HepG2 (cell line): ENCODE data around the gene GABRP. TPM values are rescaled to one million over a fixed set of nuclear protein-coding genes. Genes with fewer than 3 reads are reported as not detected.
"Not testable (repeated sequence)": the region's sequence is repeated elsewhere in the genome, so short reads cannot be mapped to it uniquely, and the experiment has no call there.

ENCODE experiments used
- ATAC-seq: fragments of 200-7000 bp; cut with Tn5 transposase; 3 replicates; pipeline ENCODE4 v1.9.1; 2020; ENCODE audit warnings: mild to moderate bottlenecking, moderate library complexity
- BruUV-seq: library from RNA; stranded (reverse); fragments of 400-500 nt; replicated peaks from 2 replicates; lab custom pipeline; 2021; lab: Mats Ljungman, UMichigan
- CTCF ChIA-PET: fragments of 300-600 bp; formaldehyde crosslinking; extraction: SDS; loops from one replicate; lab custom pipeline; 2021; ENCODE audit warnings: low total read pairs, inconsistent platforms, low intra/inter-chr PET ratio; lab: Yijun Ruan, JAX
- POLR2A ChIA-PET: fragments of 350-600 bp; sonication (Branson Sonifier 250); formaldehyde crosslinking; loops from one replicate; lab custom pipeline; 2020; ENCODE audit warnings: antibody characterized with exemption, inconsistent platforms; lab: Yijun Ruan, JAX
- DNase-seq: peaks from one replicate; pipeline ENCODE4 v3.0.0-alpha.2; 2015; ENCODE audit warnings: low spot score
- FAIRE-seq: peaks from 3 replicates; lab custom pipeline; 2011; peaks lifted over from hg19 to GRCh38; lab: Jason Lieb, UNC
- H2AFZ ChIP-seq: one replicate; pipeline ENCODE4 v1.6.1; 2011; ENCODE audit warnings: low read length, inconsistent platforms
- H3K27ac ChIP-seq: fragments of 300-600 bp; 3 replicates; pipeline ENCODE4 v1.8.0; 2011; ENCODE audit warnings: mixed run types, mild to moderate bottlenecking, mixed read lengths, low read length, inconsistent platforms; ENCODE audit not compliant: insufficient read depth; ENCODE audit errors: extremely low read length
- H3K27me3 ChIP-seq, 2 experiments: fragments of 200-600 bp in 1 of 2; 2 replicates in 1 of 2; 3 replicates in 1 of 2; pipeline versions ENCODE4 v1.6.0 to v1.8.0; 2011; ENCODE audit warnings: low read length in 2 of 2, mild to moderate bottlenecking in 2 of 2, moderate library complexity in 2 of 2, inconsistent platforms in 1 of 2; ENCODE audit not compliant: insufficient read depth in 2 of 2, control insufficient read depth in 1 of 2
- H3K36me3 ChIP-seq, 2 experiments: fragments of 200-600 bp in 1 of 2; replicated peaks in 1 of 2; 2 replicates in 1 of 2; 3 replicates in 1 of 2; pipeline versions ENCODE4 v1.5.1 to v1.8.0; 2011; ENCODE audit warnings: low read length in 2 of 2, inconsistent platforms in 1 of 2; ENCODE audit not compliant: insufficient read depth in 2 of 2, control insufficient read depth in 1 of 2
- H3K4me1 ChIP-seq: 2 replicates; pipeline ENCODE4 v1.5.1; 2012; ENCODE audit warnings: low read length, inconsistent platforms; ENCODE audit not compliant: insufficient read depth
- H3K4me2 ChIP-seq: 2 replicates; pipeline ENCODE4 v1.6.0; 2011; ENCODE audit warnings: low read depth, low read length, inconsistent platforms
- H3K4me3 ChIP-seq, 3 experiments: fragments of 200-600 bp in 1 of 3; sonication (generic), shearing (Covaris generic) in 1 of 3; replicated peaks in 1 of 3; 2 replicates each; pipeline ENCODE4 v1.5.1; 2011 to 2016; ENCODE audit warnings: low read length in 3 of 3, inconsistent platforms in 2 of 3, low read depth in 2 of 3, mild to moderate bottlenecking in 2 of 3, control low read depth in 1 of 3, mixed read lengths in 1 of 3; ENCODE audit not compliant: insufficient read depth in 1 of 3
- H3K79me2 ChIP-seq: one replicate; pipeline ENCODE4 v1.6.1; 2011; ENCODE audit warnings: low read length, inconsistent platforms; ENCODE audit not compliant: insufficient read depth
- H3K9ac ChIP-seq: 2 replicates; pipeline ENCODE4 v1.6.0; 2011; ENCODE audit warnings: mild to moderate bottlenecking, low read depth, low read length, inconsistent platforms; ENCODE audit not compliant: insufficient read depth
- H3K9me3 ChIP-seq: 2 replicates; pipeline ENCODE4 v1.5.1; 2012; ENCODE audit warnings: mild to moderate bottlenecking, low read length
- H4K20me1 ChIP-seq: 2 replicates; pipeline ENCODE4 v1.6.0; 2011; ENCODE audit warnings: inconsistent platforms, mild to moderate bottlenecking, low read length, moderate library complexity; ENCODE audit not compliant: insufficient read depth
- FOXP4 ChIP-seq: sonication (generic); formaldehyde crosslinking; IDR thresholded peaks from 2 replicates; pipeline ENCODE4 v1.4.0; 2020; ENCODE audit warnings: missing genetic modification reagents
- IRF2 ChIP-seq: IDR thresholded peaks from 2 replicates; pipeline ENCODE4 v1.6.1; 2018; ENCODE audit warnings: missing genetic modification reagents, missing compliant biosample characterization
- NFAT5 ChIP-seq: sonication (generic); formaldehyde crosslinking; IDR thresholded peaks from 2 replicates; pipeline ENCODE4 v1.4.0; 2020; ENCODE audit warnings: missing genetic modification reagents
- ZNF207 ChIP-seq: fragments of 450-650 bp; IDR thresholded peaks from 2 replicates; pipeline ENCODE4 v1.6.1; 2016; ENCODE audit warnings: antibody characterized with exemption, borderline replicate concordance
- ZNF501 ChIP-seq: sonication (generic); formaldehyde crosslinking; IDR thresholded peaks from 2 replicates; pipeline ENCODE4 v1.5.1; 2020; ENCODE audit warnings: mild to moderate bottlenecking, moderate library complexity, missing genetic modification reagents
- ZNF773 ChIP-seq: sonication (generic); formaldehyde crosslinking; IDR thresholded peaks from 2 replicates; pipeline ENCODE4 v1.4.0; 2020; ENCODE audit warnings: missing genetic modification reagents, borderline replicate concordance
- WGBS: methylation state at CpG from one replicate; pipeline ENCODE4 v1.1.6; 2017; ENCODE audit warnings: low lambda C conversion rate; 5-methylcytosine and 5-hydroxymethylcytosine counted together
- in situ Hi-C: cut with HindIII; loops from 2 replicates; pipeline ENCODE4 v1.10.0; 2017; ENCODE audit warnings: low pct_unique_long_range_greater_than_20kb; ENCODE audit not compliant: extremely low pct_ligation_motif_present
- intact Hi-C: fragments of 100-400 bp; cut with micrococcal nuclease; formaldehyde crosslinking; loops from one replicate; pipeline ENCODE4 v1.10.0; 2022; ENCODE audit not compliant: unreplicated experiment
- polyA plus RNA-seq, 8 experiments: library from polyadenylated mRNA; depleted of rRNA in 3 of 8; stranded (reverse) in 7 of 8; unstranded in 1 of 8; fragments of >200 nt; fragmentation: Illumina TruSeq in 4 of 8; extraction: Trizol in 4 of 8; gene quantifications; 2 replicates each; pipeline versions ENCODE4 v1.2.1 to v1.2.3, GENCODE V29; 2011 to 2016; ENCODE audit warnings: low read depth in 4 of 8, missing spikeins in 1 of 8, mixed read lengths in 1 of 8; ENCODE audit not compliant: insufficient read depth in 1 of 8
- total RNA-seq, 5 experiments: library from RNA; depleted of rRNA; stranded (reverse); fragments of >200 nt; fragmentation: Illumina TruSeq; extraction: Trizol; gene quantifications; 2 replicates each; pipeline ENCODE4 v1.2.3, GENCODE V29; 2016; ENCODE audit warnings: low read depth in 1 of 5

The GABRP gene
- total and polyA plus RNA-seq, 2 of the 13 experiments (the other 11 are each of a cell fraction or from before 2014, with no cell fraction given) = not detected

GRCh38 chr5:170753311-170753710, 30.2 kb upstream of the GABRP start:
- DNase-seq = no peak
- in situ Hi-C loops (no loop called here), intact Hi-C loops (no loop called here)
- H3K9me3 ChIP-seq = no peaks in the 10 kb centered on the region
- no peaks in the 10 kb centered on the region for H3K79me2 ChIP-seq
- ATAC-seq = no peak
- H4K20me1 ChIP-seq = no peaks in the 10 kb centered on the region
- no TSS peak for BruUV-seq
- no peak overlapping the region for H3K9ac ChIP-seq
- POLR2A ChIA-PET = no interaction called here
- no peak overlapping the region for H3K4me2 ChIP-seq
- FAIRE-seq = no peak
- peaks cover 0 to 13% of the 10 kb centered on the region in 2 experiments; a peak in 3 of 5 replicates for H3K27me3 ChIP-seq
- H3K27ac ChIP-seq = no peak overlapping the region
- H3K4me1 ChIP-seq = peaks cover 13% of the 10 kb centered on the region
- H3K4me3 ChIP-seq = no peak overlapping the region
- CTCF ChIA-PET = no interaction called here
- H3K36me3 ChIP-seq = no peaks in the 10 kb centered on the region
- no peak overlapping the region for H2AFZ ChIP-seq
- TF ChIP-seq IRF2 (CRISPR knock-in tag) (no peak), FOXP4 (CRISPR knock-in tag) (no peak), ZNF207 (no peak), ZNF501 (CRISPR knock-in tag) (no peak), NFAT5 (CRISPR knock-in tag) (no peak), ZNF773 (CRISPR knock-in tag) (no peak)
- TF ChIP-seq, all 625 proteins: peak for 0

- H3K4me3 ChIP-seq, CTCF ChIA-PET, H3K27ac ChIP-seq, H3K9me3 ChIP-seq, H3K27me3 ChIP-seq, ATAC-seq, H3K4me2 ChIP-seq, H4K20me1 ChIP-seq, H3K36me3 ChIP-seq, BruUV-seq, POLR2A ChIA-PET, in situ Hi-C loops, H3K9ac ChIP-seq, intact Hi-C loops, H3K79me2 ChIP-seq, DNase-seq, H2AFZ ChIP-seq, FAIRE-seq: not testable (repeated sequence)
- peaks cover 13% of the 10 kb centered on the region for H3K4me1 ChIP-seq
- WGBS = 0% methylated on average over 2 of the region's 2 CpGs
These were observed 29.0 kb upstream of the GABRP start for GRCh38 chr5:170754508-170754907.
